PC-3 (cell line): ENCODE results near the gene DLGAP1.

ENCODE experiments used
- CTCF ChIP-seq: fragments of 300-600 bp; sonication (generic); conservative IDR thresholded peaks from 2 replicates; pipeline ENCODE4 v1.5.1; 2017; ENCODE audit warnings: antibody characterized with exemption, low read depth, mild to moderate bottlenecking, low read length
- EZH2 ChIP-seq: fragments of 300-600 bp; sonication (generic); IDR thresholded peaks from one replicate; pipeline ENCODE4 v1.6.1; 2017; ENCODE audit warnings: antibody characterized with exemption, mild to moderate bottlenecking, low read length; ENCODE audit not compliant: unreplicated experiment
- EZH2phosphoT487 ChIP-seq: fragments of 300-600 bp; sonication (generic); IDR thresholded peaks from 2 replicates; pipeline ENCODE4 v1.6.1; 2018; ENCODE audit warnings: mild to moderate bottlenecking, antibody characterized with exemption, low read length, borderline replicate concordance

GRCh38 chr18:3873698-3874097, 581.4 kb downstream of the DLGAP1 start:
- TF ChIP-seq CTCF (no peak), EZH2 (no peak), EZH2phosphoT487 (no peak)
